Posterior cingulate gyrus (tissue), 11 donors: ENCODE results near the gene BPNT1.
A peak's percentile ranks its signal among the peaks of the same experiment; 100 is the strongest.
"Not testable (repeated sequence)": the region's sequence is repeated elsewhere in the genome, so short reads cannot be mapped to it uniquely, and the experiment has no call there.

Source experiments
- DNase-seq, 10 donors: peaks; one replicate each; pipeline versions ENCODE4 v3.0.0 to v3.0.0-alpha.2; 2020 to 2021; ENCODE audit warnings: mixed read lengths in 3 of 10
- intact Hi-C: fragments of 100-400 bp; cut with DNase I; formaldehyde crosslinking; loops from one replicate; pipeline ENCODE4 v1.15.1; 2023

The BPNT1 gene

DNA sequence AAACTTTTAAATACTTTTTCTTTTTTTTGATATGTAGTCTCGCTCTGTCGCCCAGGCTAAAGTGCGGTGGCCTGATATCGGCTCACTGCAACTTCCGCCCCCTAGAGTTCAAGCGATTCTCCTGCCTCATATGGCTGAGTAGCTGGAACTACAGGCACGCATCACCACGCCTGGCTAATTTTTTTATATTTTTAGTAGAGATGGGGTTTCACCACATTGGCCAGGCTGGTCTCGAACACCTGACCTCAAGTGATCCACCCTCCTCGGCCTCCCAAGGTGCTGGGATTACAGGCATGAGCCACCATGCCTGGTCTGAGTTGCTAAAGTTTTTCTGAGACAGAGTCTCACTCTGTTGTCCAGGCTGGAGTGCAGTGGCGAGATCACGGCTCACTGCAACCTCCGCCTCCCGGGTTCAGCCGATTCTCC is 3.3 kb downstream of the BPNT1 start:
- intact Hi-C loops, DNase-seq: not testable (repeated sequence)

DNA sequence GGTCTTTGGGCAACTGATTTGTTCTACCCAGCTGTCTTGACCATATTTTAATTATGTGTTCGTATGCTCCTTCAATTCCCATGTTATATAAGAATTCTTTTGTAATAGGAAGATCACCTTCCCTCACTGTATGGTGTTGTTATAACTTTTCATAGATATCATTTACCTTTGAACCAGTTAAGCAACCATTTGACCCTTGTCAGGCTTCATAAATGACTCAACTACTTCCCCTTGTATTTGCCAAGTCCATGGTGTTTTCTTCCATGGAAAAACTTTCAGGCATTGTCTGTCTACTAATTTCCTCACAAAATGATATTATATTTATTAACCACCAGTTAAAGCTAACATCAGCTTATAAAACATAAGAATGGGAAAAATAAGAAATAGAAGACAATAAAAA is 5.1 kb downstream of the BPNT1 start:
- DNase-seq, result no peak
- intact Hi-C loops, result no loop called here

DNA sequence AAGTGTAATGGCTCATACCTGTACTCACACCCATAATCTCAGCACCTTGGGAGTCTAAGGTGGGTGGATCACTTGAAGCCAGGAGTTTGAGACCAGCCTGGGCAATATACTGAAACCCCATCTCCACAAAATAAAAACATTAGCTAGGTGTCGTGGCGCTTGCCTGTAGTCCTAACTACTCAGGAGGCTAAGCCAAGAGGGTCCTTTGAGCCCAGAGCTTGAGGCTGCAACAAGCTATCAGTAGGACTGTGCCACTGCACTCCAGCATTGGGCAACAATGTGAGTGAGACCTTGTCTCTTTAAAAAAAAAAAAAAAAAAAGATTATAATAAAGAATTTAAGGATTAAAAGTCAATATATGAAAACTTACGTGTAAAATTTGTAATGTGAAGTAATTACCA is 11.7 kb downstream of the BPNT1 start:
- intact Hi-C loops, result no loop called here
- DNase-seq, result no peak

DNA sequence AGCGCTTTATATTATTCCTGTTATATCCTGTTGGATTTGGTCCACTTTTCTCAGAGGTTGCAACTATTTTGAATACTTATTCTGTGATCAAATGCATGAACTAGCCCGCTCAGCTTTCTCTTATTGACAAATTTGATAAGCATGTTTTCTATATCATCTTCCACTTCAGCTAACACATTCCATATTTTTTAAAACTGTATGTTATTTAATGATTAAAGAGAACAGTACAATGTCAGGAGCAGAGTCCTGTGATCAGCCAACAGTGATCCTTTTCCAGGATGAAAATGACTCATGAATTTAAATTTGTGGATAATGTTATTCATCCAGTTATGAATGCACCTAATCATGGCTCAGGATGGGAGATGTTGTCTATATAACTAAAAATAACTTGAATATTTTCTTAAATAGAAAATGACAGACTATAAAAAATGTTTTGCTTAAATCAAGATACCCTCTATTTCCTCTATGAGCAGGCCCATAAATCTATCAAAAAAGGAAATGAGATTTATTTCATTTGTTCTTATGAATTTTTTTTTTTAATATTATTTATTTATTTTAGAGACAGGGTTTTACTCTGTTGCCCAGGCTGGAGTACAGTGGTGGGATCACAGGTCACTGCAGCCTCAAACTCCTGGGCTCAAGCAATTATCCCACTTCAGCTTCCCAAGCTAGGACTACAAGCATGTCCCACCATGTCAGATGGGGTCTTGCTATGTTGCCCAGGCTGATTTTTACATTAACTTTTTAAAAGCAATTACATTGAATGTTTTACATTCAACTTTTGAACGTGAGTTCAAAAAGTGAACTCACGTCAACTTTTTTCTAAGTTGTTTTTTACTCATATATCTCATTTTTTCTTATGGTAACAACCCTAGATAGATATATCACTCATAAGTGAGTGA is 12.5 kb downstream of the BPNT1 start:
- DNase-seq, result no peak
- intact Hi-C loops, result no loop called here

GRCh38 chr1:220067269-220068204 is 22.1 kb downstream of the BPNT1 start:
- intact Hi-C loops, result no loop called here

DNA sequence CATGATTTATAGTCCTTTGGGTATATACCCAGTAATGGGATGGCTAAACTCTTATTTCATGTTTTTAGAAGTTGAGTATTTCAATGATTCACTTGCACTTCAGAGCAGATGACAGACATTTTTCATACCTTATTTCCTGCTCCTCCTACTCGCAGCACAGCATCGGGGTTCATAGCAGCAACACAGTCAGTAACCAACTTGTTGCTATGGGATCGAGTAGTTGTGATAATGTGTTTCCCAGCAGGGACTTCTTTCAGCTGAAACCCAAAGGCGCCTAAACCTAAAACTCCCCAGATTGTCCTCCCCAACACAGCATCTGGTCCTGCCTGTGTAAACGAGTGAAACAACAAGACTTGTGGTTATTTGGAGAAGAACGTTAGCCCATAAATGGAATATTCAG is 27.0 kb downstream of the BPNT1 start:
- DNase-seq, result no peak
- intact Hi-C loops, result no loop called here

More at GRCh38 chr1:220067269-220068204, 22.1 kb downstream of the BPNT1 start:
- no peak for DNase-seq

DNA sequence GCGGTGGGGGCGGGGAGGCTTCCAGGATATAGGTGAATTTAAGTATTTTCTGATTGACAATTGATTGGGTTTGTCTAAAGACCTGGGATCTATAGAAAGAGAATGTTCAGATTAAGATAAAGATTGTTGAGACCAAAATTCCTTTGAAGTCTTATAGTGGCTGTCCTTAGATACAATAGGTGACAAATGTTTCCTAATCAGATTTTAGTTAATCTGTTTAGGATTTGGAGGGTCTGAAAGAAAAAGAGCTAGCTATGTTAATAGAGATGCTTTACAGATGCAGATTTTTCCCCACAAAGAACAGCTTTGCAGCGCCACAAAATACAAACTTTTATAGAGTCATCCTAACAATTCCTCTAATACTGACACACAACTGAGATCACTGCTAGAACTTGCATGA is 28.7 kb downstream of the BPNT1 start:
- intact Hi-C loops, result no loop called here
- no peak for DNase-seq

DNA sequence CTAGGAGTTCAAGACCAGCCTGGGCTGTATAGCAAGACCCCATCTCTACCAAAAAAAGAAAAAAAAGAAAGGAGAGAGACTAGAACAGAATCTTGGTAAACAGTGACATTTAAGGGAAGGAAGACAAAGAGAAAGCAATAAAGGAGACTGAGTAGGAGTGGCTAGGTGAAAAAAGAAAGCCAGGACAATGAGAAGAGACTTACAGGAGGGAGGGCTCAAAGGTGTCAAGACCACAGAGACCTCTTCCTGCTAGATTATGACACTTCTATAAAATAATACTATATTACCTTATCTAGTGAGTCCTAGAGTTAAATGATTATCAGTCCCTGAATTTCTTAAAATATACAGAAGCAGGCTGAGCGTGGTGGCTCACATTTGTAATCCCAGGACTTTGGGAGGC is 33.2 kb downstream of the BPNT1 start:
- intact Hi-C loops, result no loop called here
- no peak for DNase-seq

DNA sequence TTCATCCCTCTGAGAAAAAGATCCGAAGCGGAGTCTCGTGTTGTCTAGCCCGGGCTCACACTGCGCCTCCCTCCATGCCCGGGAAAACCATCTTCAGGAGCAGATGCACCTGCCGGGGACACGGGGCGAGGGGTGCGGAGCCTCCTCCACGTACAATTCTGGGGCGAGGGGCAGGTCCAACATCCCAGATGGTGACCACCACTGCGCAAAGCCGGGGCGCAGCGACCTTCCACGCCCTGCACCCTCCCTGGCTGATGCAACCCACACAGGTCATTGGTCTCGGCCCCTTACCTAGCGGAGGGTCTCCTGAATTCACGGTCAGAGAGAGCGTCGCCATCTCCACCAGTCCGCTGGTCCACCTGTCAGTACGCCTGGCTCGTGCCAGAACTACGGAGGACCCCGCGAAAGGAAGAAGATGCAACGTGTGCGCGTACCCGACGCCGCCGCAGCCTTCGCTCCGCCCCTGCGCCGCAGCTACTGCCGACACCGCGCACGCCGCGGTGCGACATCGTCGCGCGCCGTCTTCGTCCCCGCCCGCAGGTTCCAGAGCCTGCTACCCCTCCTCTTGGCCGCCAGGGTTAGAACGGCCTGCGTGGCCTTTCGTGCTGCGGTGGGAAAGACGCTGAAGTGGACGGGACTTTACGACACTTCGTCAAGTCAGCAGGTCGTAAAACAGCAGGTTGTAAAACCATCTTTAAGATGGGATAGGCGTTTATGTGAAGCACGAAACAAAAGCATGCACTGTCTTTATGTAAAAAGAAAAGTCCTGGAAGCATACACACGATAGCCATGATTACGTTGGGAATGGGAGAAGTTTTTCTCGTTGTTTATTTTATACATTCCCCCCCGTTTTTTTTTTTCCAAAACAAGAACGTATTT is 43.3 kb downstream of the BPNT1 start, which contains the start of gene EPRS1:
Gene EPRS1 (minus strand): TSS at position 454 of the 879 bp plus-strand sequence. CDS start 117 bp downstream, at position 337.
- intact Hi-C loops, result no loop called here
- peak; percentile 83 to 99 (median 92) for DNase-seq

DNA sequence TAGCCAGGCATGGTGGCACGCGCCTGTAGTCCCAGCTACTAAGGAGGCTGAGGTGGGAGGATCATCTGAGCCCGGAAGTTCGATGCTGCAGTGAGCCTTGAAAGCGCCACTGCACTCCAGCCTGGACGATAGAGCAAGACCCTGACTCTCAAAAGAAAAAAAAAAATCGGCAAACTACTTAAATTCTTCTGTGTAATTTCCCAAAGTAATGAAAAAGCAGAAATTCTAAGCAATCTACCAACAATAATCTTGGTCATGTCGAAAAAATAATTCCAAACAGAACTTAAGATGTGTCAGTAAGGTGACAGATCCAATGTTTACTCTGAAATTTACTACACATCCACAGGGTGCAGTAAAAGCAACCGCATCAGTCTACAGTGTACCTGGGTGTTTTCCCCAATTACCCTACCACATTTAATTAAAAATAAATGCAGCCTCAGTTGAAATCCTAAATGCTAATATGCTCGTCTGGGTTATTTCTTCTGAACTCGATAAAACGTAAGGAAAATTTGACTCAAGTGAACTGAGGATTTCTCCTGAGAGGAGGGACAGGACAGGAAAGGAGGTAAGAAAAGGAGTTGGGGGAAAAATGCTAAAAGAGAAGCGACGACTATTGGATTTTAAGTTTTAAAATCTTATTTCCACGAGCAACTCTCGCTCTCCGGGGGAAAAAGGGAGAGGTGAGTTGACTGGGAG is 44.1 kb downstream of the BPNT1 start:
- peak in 1 of 10 donors; percentile 60 for DNase-seq
- intact Hi-C loops, result no loop called here

GRCh38 chr1:220044678-220045355 is 44.8 kb downstream of the BPNT1 start:
- intact Hi-C loops, result no loop called here
- no peak for DNase-seq

DNA sequence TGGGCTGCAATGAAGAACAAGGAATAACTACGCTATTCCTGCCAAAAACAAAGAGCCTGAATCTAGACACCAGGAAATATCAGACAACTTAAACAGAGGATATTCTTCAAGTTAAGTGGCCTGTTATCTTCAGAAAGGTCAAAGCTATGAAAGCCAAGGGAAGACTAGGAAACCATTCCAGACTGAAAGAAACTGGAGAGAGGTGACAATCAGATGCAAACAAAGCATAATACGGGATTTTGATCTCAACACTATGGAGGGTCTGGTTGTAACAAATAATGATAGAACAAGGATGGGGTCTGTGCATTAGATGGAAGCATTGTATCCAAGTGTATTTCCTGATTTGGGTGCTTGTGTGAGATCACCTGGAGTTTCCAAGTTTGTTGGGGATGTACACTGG is 45.9 kb downstream of the BPNT1 start:
- no peak for DNase-seq
- intact Hi-C loops, result no loop called here

GRCh38 chr1:220040028-220040596 is 49.5 kb downstream of the BPNT1 start:
- intact Hi-C loops, result no loop called here
- no peak for DNase-seq

- no peak for DNase-seq
- intact Hi-C loops, result no loop called here
These were observed 50.9 kb downstream of the BPNT1 start for GRCh38 chr1:220038640-220039039.

- intact Hi-C loops, DNase-seq: not testable (repeated sequence)
These were observed 51.8 kb downstream of the BPNT1 start for GRCh38 chr1:220037810-220038209.

GRCh38 chr1:220032911-220033310 is 56.7 kb downstream of the BPNT1 start:
- intact Hi-C loops, result no loop called here

DNA sequence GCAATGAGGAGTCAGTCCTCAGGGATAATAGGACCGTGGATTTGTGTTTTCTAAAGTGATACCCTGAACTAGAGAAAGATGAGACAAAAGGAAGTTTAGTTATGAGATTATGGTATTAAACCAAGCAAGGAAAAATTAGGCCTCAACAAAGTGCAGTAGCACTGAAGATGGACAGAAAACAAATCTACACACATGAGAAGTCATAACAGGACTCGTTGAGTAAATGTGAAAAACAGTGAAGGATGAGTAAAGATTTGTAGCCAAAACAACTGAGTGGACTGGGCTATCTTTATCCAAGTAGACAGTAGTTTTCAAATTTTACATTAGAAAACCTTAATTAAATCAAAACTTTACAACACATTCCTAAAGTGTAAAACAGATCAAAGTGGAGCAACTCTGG is 58.3 kb downstream of the BPNT1 start:
- intact Hi-C loops, result no loop called here
- no peak for DNase-seq

More at GRCh38 chr1:220032911-220033310, 56.7 kb downstream of the BPNT1 start:
- DNase-seq, result no peak

- intact Hi-C loops, result no loop called here
- DNase-seq, result no peak
These were observed 61.2 kb downstream of the BPNT1 start for GRCh38 chr1:220028346-220028895.
